Endothelial cell of umbilical vein (primary cell): Measurements from ENCODE around the gene TAS1R2. TPM values are rescaled to one million over a fixed set of nuclear protein-coding genes. Genes with fewer than 3 reads are reported as not detected.

Source experiments
- BruUV-seq: library from RNA; stranded (reverse); fragments of 400-500 nt; replicated peaks from 2 replicates; lab custom pipeline; 2021; lab: Mats Ljungman, UMichigan
- CTCF ChIA-PET: fragments of 300-600, 350-600 bp; sonication (Branson Sonifier 250); formaldehyde crosslinking; loops from one replicate; lab custom pipeline; 2021; ENCODE audit warnings: antibody characterized with exemption, inconsistent platforms; lab: Charles Lee
- POLR2A ChIA-PET: fragments of 300-600, 350-600 bp; sonication (Branson Sonifier 250); formaldehyde crosslinking; loops from one replicate; lab custom pipeline; 2021; ENCODE audit warnings: antibody characterized with exemption, inconsistent platforms; lab: Charles Lee
- DNase-seq: peaks from one replicate; pipeline ENCODE4 v3.0.0-alpha.2; 2011; ENCODE audit warnings: low read depth, low spot score
- FAIRE-seq: peaks from 2 replicates; lab custom pipeline; 2011; peaks lifted over from hg19 to GRCh38; lab: Jason Lieb, UNC
- H2AFZ ChIP-seq: 2 replicates; pipeline ENCODE4 v1.6.0; 2012; ENCODE audit warnings: low read depth, low read length, control low read depth, inconsistent platforms
- H3K27ac ChIP-seq: 2 replicates; pipeline ENCODE4 v1.5.1; 2011; ENCODE audit warnings: low read depth, mild to moderate bottlenecking, control low read depth, low read length, moderate library complexity; ENCODE audit not compliant: insufficient read depth
- H3K27me3 ChIP-seq, 2 experiments: 2 replicates each; pipeline versions ENCODE4 v1.6.0 to v1.6.1; 2011; ENCODE audit warnings: low read length in 2 of 2, mixed read lengths in 1 of 2; ENCODE audit not compliant: control insufficient read depth in 2 of 2, insufficient read depth in 2 of 2
- H3K36me3 ChIP-seq, 2 experiments: 2 replicates in 1 of 2; 3 replicates in 1 of 2; pipeline ENCODE4 v1.5.1; 2011; ENCODE audit warnings: low read length in 2 of 2, mild to moderate bottlenecking in 1 of 2, moderate library complexity in 1 of 2; ENCODE audit not compliant: control insufficient read depth in 2 of 2, insufficient read depth in 2 of 2; ENCODE audit errors: extremely low read depth in 1 of 2
- H3K4me1 ChIP-seq: 3 replicates; pipeline ENCODE4 v1.5.1; 2011; ENCODE audit warnings: mild to moderate bottlenecking, low read length; ENCODE audit not compliant: control insufficient read depth, insufficient read depth; ENCODE audit errors: extremely low read depth
- H3K4me2 ChIP-seq: 2 replicates; pipeline ENCODE4 v1.6.1; 2011; ENCODE audit warnings: low read length, control low read depth, mixed read lengths; ENCODE audit not compliant: insufficient read depth
- H3K4me3 ChIP-seq, 3 experiments: fragments of 200-600 bp in 1 of 3; sonication (generic), shearing (Covaris generic) in 1 of 3; replicated peaks in 1 of 3; 2 replicates each; pipeline ENCODE4 v1.5.1; 2011 to 2016; ENCODE audit warnings: control low read depth in 3 of 3, low read length in 3 of 3, mild to moderate bottlenecking in 2 of 3, inconsistent platforms in 1 of 3, low read depth in 1 of 3, moderate library complexity in 1 of 3; ENCODE audit not compliant: insufficient read depth in 1 of 3
- H3K79me2 ChIP-seq: 2 replicates; pipeline ENCODE4 v1.6.0; 2012; ENCODE audit warnings: low read length, inconsistent platforms; ENCODE audit not compliant: control insufficient read depth, insufficient read depth
- H3K9ac ChIP-seq: replicated peaks from 2 replicates; pipeline ENCODE3; 2011; ENCODE audit warnings: low read length, control low read depth; ENCODE audit not compliant: insufficient read depth; ENCODE audit errors: extremely low read depth
- H3K9me1 ChIP-seq: replicated peaks from 3 replicates; pipeline ENCODE4 v1.6.0; 2011; ENCODE audit warnings: mild to moderate bottlenecking, low read length; ENCODE audit not compliant: control insufficient read depth, insufficient read depth; ENCODE audit errors: extremely low read depth
- H3K9me3 ChIP-seq: replicated peaks from 2 replicates; pipeline ENCODE4 v1.5.1; 2012; ENCODE audit warnings: low read length, inconsistent platforms; ENCODE audit not compliant: control insufficient read depth, insufficient read depth
- H4K20me1 ChIP-seq: replicated peaks from 2 replicates; pipeline ENCODE3; 2011; ENCODE audit warnings: mild to moderate bottlenecking, low read length; ENCODE audit not compliant: control insufficient read depth, insufficient read depth; ENCODE audit errors: extremely low read depth
- EZH2 ChIP-seq: IDR thresholded peaks from 2 replicates; pipeline ENCODE4 v1.6.1; 2012; ENCODE audit warnings: borderline replicate concordance, low read depth, mild to moderate bottlenecking, moderate library complexity, low read length, inconsistent platforms; ENCODE audit not compliant: severe bottlenecking
- FOS ChIP-seq: IDR thresholded peaks from 2 replicates; pipeline ENCODE4 v1.6.1; 2011; ENCODE audit warnings: mild to moderate bottlenecking, low read length, moderate library complexity, borderline replicate concordance; ENCODE audit not compliant: insufficient read depth
- GATA2 ChIP-seq: IDR thresholded peaks from 2 replicates; pipeline ENCODE4 v1.7.0; 2011; ENCODE audit warnings: low read depth, mild to moderate bottlenecking, moderate library complexity, mixed read lengths, low read length; ENCODE audit not compliant: insufficient read length, insufficient read depth
- POLR2A ChIP-seq: IDR thresholded peaks from 2 replicates; pipeline ENCODE4 v1.6.1; 2012; ENCODE audit warnings: low read depth, mild to moderate bottlenecking, control low read depth, low read length
- POLR2AphosphoS5 ChIP-seq: IDR thresholded peaks from 2 replicates; pipeline ENCODE4 v1.6.1; 2012; ENCODE audit warnings: low read depth, mild to moderate bottlenecking, control low read depth, low read length, moderate library complexity; ENCODE audit not compliant: insufficient read depth
- dilution Hi-C: fragments of 300-500 bp; cut with MboI; formaldehyde crosslinking; loops from one replicate; pipeline ENCODE4 v1.15.0; 2019; ENCODE audit warnings: low sequenced_read_pairs; ENCODE audit not compliant: extremely low pct_ligation_motif_present
- intact Hi-C: fragments of 100-400 bp; cut with micrococcal nuclease; formaldehyde crosslinking; loops from one replicate; pipeline ENCODE4 v1.10.0; 2022
- polyA plus RNA-seq, 4 experiments: library from polyadenylated mRNA; depleted of rRNA in 3 of 4; stranded (reverse) in 3 of 4; unstranded in 1 of 4; fragments of >200 nt; gene quantifications; 2 replicates each; pipeline versions ENCODE4 v1.2.1 to v1.2.3, GENCODE V29; 2011 to 2012; ENCODE audit warnings: missing spikeins in 1 of 4
- total RNA-seq: library from RNA; stranded (reverse); gene quantifications from 2 replicates; pipeline ENCODE4 v1.2.3, GENCODE V29; 2021
- TF ChIP-seq, protein P1 (sequence below), 2 donors: IDR thresholded peaks; 1 replicate in 1 of 2; 2 replicates in 1 of 2; pipeline ENCODE4 v1.5.1; 2011; ENCODE audit warnings: low read length in 2 of 2, mild to moderate bottlenecking in 2 of 2, moderate library complexity in 2 of 2, control low read depth in 1 of 2, inconsistent platforms in 1 of 2, low read depth in 1 of 2; ENCODE audit not compliant: insufficient read depth in 1 of 2; ENCODE audit errors: extremely low read depth in 1 of 2

TAS1R2 gene
- total and polyA plus RNA-seq, 2 donors (not counting 3 experiments of a cell fraction or from before 2014, with no cell fraction given): not detected

DNA sequence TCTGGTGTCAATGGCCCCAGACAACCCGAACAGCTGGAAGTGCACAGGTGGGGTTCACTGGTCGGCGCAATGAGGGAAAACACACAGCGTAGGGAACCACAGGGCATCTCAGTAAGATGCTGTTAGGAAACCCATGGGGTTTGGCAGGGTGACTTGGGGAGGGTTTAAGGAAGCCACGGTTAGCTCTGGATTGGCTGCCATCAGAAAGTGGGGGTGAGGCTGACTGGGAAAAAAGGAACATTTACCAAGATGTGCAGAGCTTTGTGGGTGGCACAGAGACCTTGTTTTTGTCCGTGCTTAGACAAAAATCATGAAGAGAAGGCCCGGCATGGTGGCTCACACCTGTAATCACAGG lies 31.9 kb upstream of the TAS1R2 start:
- no peak for FAIRE-seq
- no TSS peak for BruUV-seq
- CTCF ChIA-PET: interaction anchor here (1.1 kb wide), 1 partner anchor 22 kb away, joined by 5 read pairs; no protein-coding TSS in a partner anchor

More for the DNA sequence above, 31.9 kb upstream of the TAS1R2 start:
- Histone ChIP-seq H3K4me3 (no peak overlapping the region), H3K4me2 (no peak overlapping the region), H3K9ac (no peak overlapping the region), H3K9me1 (no peaks in the 10 kb centered on the region), H3K9me3 (no peaks in the 10 kb centered on the region), H3K4me1 (no peaks in the 10 kb centered on the region), H4K20me1 (no peaks in the 10 kb centered on the region), H3K27me3 (no peaks in the 10 kb centered on the region), H3K79me2 (no peaks in the 10 kb centered on the region), H3K36me3 (no peaks in the 10 kb centered on the region), H3K27ac (no peak overlapping the region), H2AFZ (no peak overlapping the region)
- dilution Hi-C loops (no loop called here), intact Hi-C loops (no loop called here)
- POLR2A ChIA-PET: no interaction called here
- no peak for DNase-seq
- no peak for TF ChIP-seq POLR2AphosphoS5
- no peak for TF ChIP-seq EZH2
- no peak for TF ChIP-seq POLR2A
- no peak for TF ChIP-seq GATA2
- no peak for TF ChIP-seq FOS
- TF ChIP-seq, protein P1, sequence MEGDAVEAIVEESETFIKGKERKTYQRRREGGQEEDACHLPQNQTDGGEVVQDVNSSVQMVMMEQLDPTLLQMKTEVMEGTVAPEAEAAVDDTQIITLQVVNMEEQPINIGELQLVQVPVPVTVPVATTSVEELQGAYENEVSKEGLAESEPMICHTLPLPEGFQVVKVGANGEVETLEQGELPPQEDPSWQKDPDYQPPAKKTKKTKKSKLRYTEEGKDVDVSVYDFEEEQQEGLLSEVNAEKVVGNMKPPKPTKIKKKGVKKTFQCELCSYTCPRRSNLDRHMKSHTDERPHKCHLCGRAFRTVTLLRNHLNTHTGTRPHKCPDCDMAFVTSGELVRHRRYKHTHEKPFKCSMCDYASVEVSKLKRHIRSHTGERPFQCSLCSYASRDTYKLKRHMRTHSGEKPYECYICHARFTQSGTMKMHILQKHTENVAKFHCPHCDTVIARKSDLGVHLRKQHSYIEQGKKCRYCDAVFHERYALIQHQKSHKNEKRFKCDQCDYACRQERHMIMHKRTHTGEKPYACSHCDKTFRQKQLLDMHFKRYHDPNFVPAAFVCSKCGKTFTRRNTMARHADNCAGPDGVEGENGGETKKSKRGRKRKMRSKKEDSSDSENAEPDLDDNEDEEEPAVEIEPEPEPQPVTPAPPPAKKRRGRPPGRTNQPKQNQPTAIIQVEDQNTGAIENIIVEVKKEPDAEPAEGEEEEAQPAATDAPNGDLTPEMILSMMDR (IDR thresholded peaks at IDR 0.05; ENCODE audit: extremely low read depth in 1 of 2, insufficient read depth in 1 of 2, low read depth in 1 of 2, low read length in 2 of 2): no peak
